ENCODE results near the gene MZB1. TPM values are rescaled to one million over a fixed set of nuclear protein-coding genes. Genes with fewer than 3 reads are reported as not detected.

The MZB1 gene
- total and polyA plus RNA-seq, 2 of the 13 experiments (the other 11 are each of a cell fraction or from before 2014, with no cell fraction given) = 0.31 to 0.40 TPM

- H3K4me2 ChIP-seq (ENCODE audit: low read depth, low read length) = no peak overlapping the region
- H4K20me1 ChIP-seq (ENCODE audit: insufficient read depth, low read length) = no peaks in the 10 kb centered on the region
- no peaks in the 10 kb centered on the region for H3K79me2 ChIP-seq (ENCODE audit: insufficient read depth, low read length)
- H3K36me3 ChIP-seq (replicated peaks in 1 of 2; ENCODE audit: control insufficient read depth in 1 of 2, insufficient read depth in 2 of 2, low read length in 2 of 2) = no peaks in the 10 kb centered on the region
- in situ Hi-C loops (cut with HindIII; ENCODE audit: extremely low pct_ligation_motif_present, low pct_unique_long_range_greater_than_20kb) (no loop called here), intact Hi-C loops (cut with micrococcal nuclease; ENCODE audit: unreplicated experiment) (no loop called here)
- POLR2A ChIA-PET = no interaction called here
- no peak for ATAC-seq
- no peak for TF ChIP-seq HHEX (CRISPR knock-in tag; IDR thresholded peaks at IDR 0.05)
- TF ChIP-seq ZNF552 (CRISPR knock-in tag; IDR thresholded peaks at IDR 0.05; ENCODE audit: borderline replicate concordance) = no peak
- no peak for TF ChIP-seq ZNF878 (CRISPR knock-in tag; IDR thresholded peaks at IDR 0.05)
- TF ChIP-seq HOXA7 (CRISPR knock-in tag; IDR thresholded peaks at IDR 0.05) = no peak
- no peak for TF ChIP-seq MXD1 (CRISPR knock-in tag; IDR thresholded peaks at IDR 0.05)
- TF ChIP-seq CREBL2 (CRISPR knock-in tag; IDR thresholded peaks at IDR 0.05; ENCODE audit: borderline replicate concordance) = no peak
- no peak for TF ChIP-seq IRF1 (CRISPR knock-in tag; IDR thresholded peaks at IDR 0.05; ENCODE audit: low read depth)
- no peak for TF ChIP-seq CEBPZ (IDR thresholded peaks at IDR 0.05; ENCODE audit: low read length)
- no peak for TF ChIP-seq MLX (CRISPR knock-in tag; IDR thresholded peaks at IDR 0.05)
- H2AFZ ChIP-seq (ENCODE audit: low read length) = no peak overlapping the region
- no peak overlapping the region for H3K4me3 ChIP-seq (replicated peaks in 1 of 3; ENCODE audit: insufficient read depth in 1 of 3, low read depth in 2 of 3, low read length in 3 of 3)
- H3K9ac ChIP-seq (ENCODE audit: insufficient read depth, low read depth, low read length) = no peak overlapping the region
- H3K27me3 ChIP-seq (ENCODE audit: control insufficient read depth in 1 of 2, insufficient read depth in 2 of 2, low read length in 2 of 2) = no peaks in the 10 kb centered on the region
- H3K9me3 ChIP-seq (ENCODE audit: low read length) = no peaks in the 10 kb centered on the region
- DNase-seq (ENCODE audit: low spot score) = no peak
- H3K27ac ChIP-seq (ENCODE audit: extremely low read length, insufficient read depth, low read length) = no peak overlapping the region
- H3K4me1 ChIP-seq (ENCODE audit: insufficient read depth, low read length) = peaks cover 36% of the 10 kb centered on the region
- no TSS peak for BruUV-seq (replicated peaks)
- 89% methylated on average over 6 of the region's 6 CpGs for WGBS (ENCODE audit: low lambda C conversion rate)
- CTCF ChIA-PET (ENCODE audit: low intra/inter-chr PET ratio, low total read pairs) = no interaction called here
- no peak for FAIRE-seq
Observed at GRCh38 chr5:139413153-139413552, 23.4 kb upstream of the MZB1 start.
